HCT116 (cell line): ENCODE results near the gene ZNRF2. TPM values are rescaled to one million over a fixed set of nuclear protein-coding genes. Genes with fewer than 3 reads are reported as not detected.

Experiments used
- ATAC-seq: fragments of 200-7000 bp; cut with Tn5 transposase; 2 replicates; pipeline ENCODE4 v1.9.1; 2020; ENCODE audit warnings: mild to moderate bottlenecking, moderate library complexity
- BruUV-seq: library from RNA; stranded (reverse); fragments of 400-500 nt; replicated peaks from 2 replicates; lab custom pipeline; 2021; lab: Mats Ljungman, UMichigan
- CTCF ChIA-PET: fragments of 300-600 bp; sonication (Branson Sonifier 250); formaldehyde crosslinking; loops from one replicate; lab custom pipeline; 2021; ENCODE audit warnings: antibody characterized with exemption; lab: Charles Lee
- POLR2A ChIA-PET: fragments of 300-600, 350-600 bp; sonication (Branson Sonifier 250); formaldehyde crosslinking; loops from one replicate; lab custom pipeline; 2021; ENCODE audit warnings: antibody characterized with exemption; lab: Charles Lee
- RAD21 ChIA-PET, 2 experiments: fragments of 300-600 bp; sonication (Branson Sonifier 250); formaldehyde crosslinking; loops; one replicate each; lab custom pipeline; 2023; ENCODE audit warnings: low total read pairs in 2 of 2; ENCODE audit not compliant: uncharacterized antibody in 2 of 2, unreplicated experiment in 2 of 2, low non-redundant PET in 1 of 2; lab: Charles Lee
- DNase-seq: peaks from one replicate; pipeline ENCODE4 v3.0.0-alpha.2; 2010; ENCODE audit warnings: low read depth, low spot score
- H2AFZ ChIP-seq: fragments of 200-600 bp; shearing (Covaris generic), sonication (generic); 2 replicates; pipeline ENCODE4 v1.6.1; 2017; ENCODE audit warnings: low read depth, mixed run types, mixed read lengths, antibody characterized with exemption, low read length; ENCODE audit not compliant: poor library complexity, severe bottlenecking
- H3K27ac ChIP-seq: 2 replicates; pipeline ENCODE4 v1.5.1; 2012; ENCODE audit warnings: low read depth, low read length
- H3K27me3 ChIP-seq: fragments of 200-600 bp; sonication (generic); 2 replicates; pipeline ENCODE4 v1.6.1; 2016; ENCODE audit warnings: mixed run types, low read length, mixed read lengths; ENCODE audit not compliant: insufficient read depth
- H3K36me3 ChIP-seq, 2 experiments: fragments of 200-500 bp in 1 of 2; fragments of 200-600 bp in 1 of 2; sonication (Bioruptor generic) in 1 of 2; sonication (generic) in 1 of 2; 2 replicates each; pipeline versions ENCODE4 v1.5.1 to v1.6.1; 2014 to 2016; ENCODE audit warnings: low read length in 2 of 2, inconsistent platforms in 1 of 2, mixed read lengths in 1 of 2, mixed run types in 1 of 2; ENCODE audit not compliant: insufficient read depth in 2 of 2, control insufficient read depth in 1 of 2
- H3K4me1 ChIP-seq, 2 experiments: fragments of 200-600 bp in 1 of 2; sonication (generic) in 1 of 2; 2 replicates each; pipeline versions ENCODE4 v1.5.1 to v1.6.1; 2012 to 2017; ENCODE audit warnings: low read length in 2 of 2, inconsistent platforms in 1 of 2, mild to moderate bottlenecking in 1 of 2, mixed read lengths in 1 of 2, mixed run types in 1 of 2, moderate library complexity in 1 of 2; ENCODE audit not compliant: insufficient read depth in 2 of 2, control insufficient read depth in 1 of 2
- H3K4me2 ChIP-seq: fragments of 200-600 bp; sonication (generic); 2 replicates; pipeline ENCODE4 v1.6.1; 2017; ENCODE audit warnings: mixed run types, low read length, mixed read lengths
- H3K4me3 ChIP-seq, 2 experiments: fragments of 200-600 bp in 1 of 2; sonication (generic) in 1 of 2; replicated peaks in 1 of 2; 2 replicates each; pipeline ENCODE4 v1.5.1; 2011 to 2016; ENCODE audit warnings: low read length in 2 of 2, control low read depth in 1 of 2, low read depth in 1 of 2, mild to moderate bottlenecking in 1 of 2, mixed read lengths in 1 of 2, mixed run types in 1 of 2
- H3K79me2 ChIP-seq: fragments of 200-600 bp; sonication (generic); 2 replicates; pipeline ENCODE4 v1.6.1; 2017; ENCODE audit warnings: mild to moderate bottlenecking, mixed run types, low read length, moderate library complexity, mixed read lengths; ENCODE audit not compliant: insufficient read depth
- H3K9ac ChIP-seq: fragments of 200-600 bp; sonication (generic); 2 replicates; pipeline ENCODE4 v1.6.1; 2016; ENCODE audit warnings: low read length, mixed read lengths
- H3K9me2 ChIP-seq: fragments of 200-600 bp; sonication (generic), shearing (Covaris generic); 2 replicates; pipeline ENCODE4 v1.6.1; 2017; ENCODE audit warnings: mixed run types, mild to moderate bottlenecking, moderate library complexity; ENCODE audit not compliant: insufficient read depth
- H3K9me3 ChIP-seq, 2 experiments: fragments of 200-500 bp in 1 of 2; fragments of 200-600 bp in 1 of 2; sonication (Bioruptor generic) in 1 of 2; sonication (generic) in 1 of 2; 2 replicates each; pipeline ENCODE4 v1.6.1; 2014 to 2017; ENCODE audit warnings: low read length in 2 of 2, mixed read lengths in 2 of 2, inconsistent platforms in 1 of 2, low read depth in 1 of 2, mild to moderate bottlenecking in 1 of 2, mixed run types in 1 of 2, moderate library complexity in 1 of 2; ENCODE audit not compliant: control insufficient read depth in 1 of 2, insufficient read depth in 1 of 2
- H4K20me1 ChIP-seq: fragments of 200-600 bp; sonication (generic), shearing (Covaris generic); 2 replicates; pipeline ENCODE4 v1.6.1; 2017; ENCODE audit warnings: mixed run types, mild to moderate bottlenecking, moderate library complexity; ENCODE audit not compliant: insufficient read depth
- ATF3 ChIP-seq: IDR thresholded peaks from 2 replicates; pipeline ENCODE4 v1.6.1; 2012
- CBX3 ChIP-seq: IDR thresholded peaks from 2 replicates; pipeline ENCODE4 v1.6.1; 2012; ENCODE audit warnings: low read depth
- ELF1 ChIP-seq: IDR thresholded peaks from 2 replicates; pipeline ENCODE4 v1.6.1; 2012; ENCODE audit warnings: low read depth, borderline replicate concordance
- EZH2phosphoT487 ChIP-seq: fragments of 200-600 bp; IDR thresholded peaks from 2 replicates; pipeline ENCODE4 v1.6.1; 2018; ENCODE audit warnings: antibody characterized with exemption, borderline replicate concordance
- JUND ChIP-seq: IDR thresholded peaks from 2 replicates; pipeline ENCODE4 v1.6.1; 2012
- MAX ChIP-seq: IDR thresholded peaks from 2 replicates; pipeline ENCODE4 v1.6.1; 2012
- POLR2A ChIP-seq: IDR thresholded peaks from 2 replicates; pipeline ENCODE4 v1.7.0; 2011; ENCODE audit warnings: borderline replicate concordance; ENCODE audit not compliant: insufficient read depth, insufficient read length; ENCODE audit errors: extremely low read depth
- RAD21 ChIP-seq: IDR thresholded peaks from 2 replicates; pipeline ENCODE4 v1.6.1; 2012; ENCODE audit warnings: low read depth, mild to moderate bottlenecking
- SIN3A ChIP-seq: IDR thresholded peaks from 2 replicates; pipeline ENCODE4 v1.6.1; 2012; ENCODE audit warnings: low read depth
- SP1 ChIP-seq: IDR thresholded peaks from 2 replicates; pipeline ENCODE4 v1.6.1; 2012; ENCODE audit warnings: low read depth
- intact Hi-C: fragments of 100-400 bp; cut with micrococcal nuclease; formaldehyde crosslinking; loops from 2 replicates; pipeline ENCODE4 v1.10.0; 2022
- total RNA-seq: library from RNA; stranded (reverse); gene quantifications from one replicate; pipeline ENCODE4 v1.2.1, GENCODE V29; 2021; ENCODE audit not compliant: unreplicated experiment
- TF ChIP-seq, protein P1 (sequence below), 3 experiments: fragments of 200-600 bp in 1 of 3; sonication (generic) in 1 of 3; IDR thresholded peaks in 2 of 3; conservative IDR thresholded peaks in 1 of 3; 2 replicates each; pipeline ENCODE4 v1.5.1; 2012 to 2017; ENCODE audit warnings: low read depth in 2 of 3, low read length in 2 of 3, antibody characterized with exemption in 1 of 3, borderline replicate concordance in 1 of 3, control low read depth in 1 of 3, mild to moderate bottlenecking in 1 of 3, mixed read lengths in 1 of 3, mixed run types in 1 of 3, moderate library complexity in 1 of 3; ENCODE audit not compliant: insufficient read depth in 1 of 3

The ZNRF2 gene
- total RNA-seq, 1 experiment from 2014 or later: 10.2 TPM

DNA sequence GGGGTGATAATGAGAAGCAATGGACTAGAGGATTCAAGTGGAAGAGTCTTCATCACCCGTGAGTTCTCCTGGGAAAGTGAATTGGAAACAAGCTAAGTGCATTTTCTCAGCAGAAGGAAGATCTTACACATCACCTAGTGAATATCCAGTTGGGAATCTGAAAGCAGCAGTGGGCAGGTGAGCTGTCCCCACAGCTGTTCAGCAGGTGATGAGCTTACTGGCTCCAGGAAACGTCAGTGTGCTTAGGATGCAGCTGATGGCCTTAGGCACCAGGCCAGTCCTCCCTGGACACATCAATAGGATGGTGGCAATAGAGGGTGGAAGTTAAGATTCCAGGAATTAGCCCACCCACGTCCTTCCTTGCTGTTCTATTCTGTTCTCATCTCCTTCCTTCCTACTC is 127.5 kb downstream of the ZNRF2 start:
- no peak overlapping the region for H3K4me2 ChIP-seq
- ChIA-PET RAD21 (no interaction called here), POLR2A (no interaction called here), CTCF (interaction anchor here (1.2 to 1.5 kb wide), 3 partner anchors 9 to 186 kb away, joined by 3 to 6 read pairs (median 3); no protein-coding TSS in a partner anchor)
- H3K27ac ChIP-seq: no peak overlapping the region
- no peaks in the 10 kb centered on the region for H3K36me3 ChIP-seq
- DNase-seq (no peak), ATAC-seq (no peak)
- intact Hi-C loops: loop anchor here (5.0 to 10.0 kb wide), 2 partner anchors 350 to 467 kb away; no protein-coding TSS in a partner anchor
- no peaks in the 10 kb centered on the region for H3K9me2 ChIP-seq
- BruUV-seq: no TSS peak
- H3K79me2 ChIP-seq: no peaks in the 10 kb centered on the region
- no peaks in the 10 kb centered on the region; a peak in 1 of 4 replicates for H3K4me1 ChIP-seq
- H3K9me3 ChIP-seq: peaks cover 0 to 5% of the 10 kb centered on the region in 2 experiments; a peak in 1 of 4 replicates
- no peaks in the 10 kb centered on the region for H4K20me1 ChIP-seq
- no peak overlapping the region for H3K9ac ChIP-seq
- TF ChIP-seq ELF1: no peak
- no peak for TF ChIP-seq MAX
- TF ChIP-seq EZH2phosphoT487: no peak
- no peak for TF ChIP-seq POLR2A
- TF ChIP-seq ATF3: no peak
- TF ChIP-seq SIN3A: no peak
- TF ChIP-seq SP1: no peak
- no peak for TF ChIP-seq CBX3
- TF ChIP-seq JUND: no peak
- no peak overlapping the region for H3K4me3 ChIP-seq
- no peaks in the 10 kb centered on the region for H3K27me3 ChIP-seq
- no peak overlapping the region for H2AFZ ChIP-seq

DNA sequence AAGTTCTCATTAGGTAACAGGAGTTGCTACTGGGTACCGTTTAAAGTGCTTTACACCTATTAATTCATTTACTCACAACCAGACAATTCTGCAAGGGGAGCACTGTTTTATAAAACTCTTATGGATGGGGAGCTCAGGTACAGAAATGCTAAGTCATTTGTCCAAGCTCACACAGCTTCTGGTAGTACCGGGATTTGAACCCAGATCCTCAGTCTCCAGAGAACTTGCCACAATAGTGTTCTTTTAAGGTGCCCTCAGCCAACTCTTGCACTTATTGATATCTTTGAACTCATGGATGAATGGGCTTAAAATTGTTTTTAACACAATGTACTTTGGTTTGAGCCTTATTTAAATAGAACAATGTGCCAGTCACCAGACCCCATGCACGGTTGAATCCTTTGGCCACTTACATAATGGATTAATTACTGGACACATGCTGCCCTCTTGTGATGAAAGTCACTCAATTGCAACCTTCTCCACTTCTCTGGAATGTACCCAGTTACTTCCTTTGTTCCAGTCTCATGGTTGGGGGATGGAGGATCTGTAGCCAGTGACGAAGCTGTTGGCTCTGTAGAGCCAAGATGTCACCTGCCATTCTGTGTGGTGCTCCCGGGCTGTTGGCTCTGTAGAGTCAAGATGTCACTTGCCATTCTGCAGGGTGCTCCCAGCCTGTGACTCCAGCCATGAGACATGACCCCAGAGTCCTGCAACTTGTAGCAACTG is 128.5 kb downstream of the ZNRF2 start:
- Histone ChIP-seq H4K20me1 (no peaks in the 10 kb centered on the region), H3K36me3 (no peaks in the 10 kb centered on the region), H3K9me2 (no peaks in the 10 kb centered on the region), H3K27ac (no peak overlapping the region), H3K4me2 (no peak overlapping the region), H2AFZ (no peak overlapping the region), H3K4me3 (no peak overlapping the region), H3K4me1 (no peaks in the 10 kb centered on the region; a peak in 1 of 4 replicates), H3K9me3 (peaks cover 0 to 5% of the 10 kb centered on the region in 2 experiments; a peak in 1 of 4 replicates), H3K27me3 (no peaks in the 10 kb centered on the region), H3K9ac (no peak overlapping the region), H3K79me2 (no peaks in the 10 kb centered on the region)
- TF ChIP-seq CBX3 (no peak), RAD21 (peak; percentile 90)
- TF ChIP-seq, protein P1, sequence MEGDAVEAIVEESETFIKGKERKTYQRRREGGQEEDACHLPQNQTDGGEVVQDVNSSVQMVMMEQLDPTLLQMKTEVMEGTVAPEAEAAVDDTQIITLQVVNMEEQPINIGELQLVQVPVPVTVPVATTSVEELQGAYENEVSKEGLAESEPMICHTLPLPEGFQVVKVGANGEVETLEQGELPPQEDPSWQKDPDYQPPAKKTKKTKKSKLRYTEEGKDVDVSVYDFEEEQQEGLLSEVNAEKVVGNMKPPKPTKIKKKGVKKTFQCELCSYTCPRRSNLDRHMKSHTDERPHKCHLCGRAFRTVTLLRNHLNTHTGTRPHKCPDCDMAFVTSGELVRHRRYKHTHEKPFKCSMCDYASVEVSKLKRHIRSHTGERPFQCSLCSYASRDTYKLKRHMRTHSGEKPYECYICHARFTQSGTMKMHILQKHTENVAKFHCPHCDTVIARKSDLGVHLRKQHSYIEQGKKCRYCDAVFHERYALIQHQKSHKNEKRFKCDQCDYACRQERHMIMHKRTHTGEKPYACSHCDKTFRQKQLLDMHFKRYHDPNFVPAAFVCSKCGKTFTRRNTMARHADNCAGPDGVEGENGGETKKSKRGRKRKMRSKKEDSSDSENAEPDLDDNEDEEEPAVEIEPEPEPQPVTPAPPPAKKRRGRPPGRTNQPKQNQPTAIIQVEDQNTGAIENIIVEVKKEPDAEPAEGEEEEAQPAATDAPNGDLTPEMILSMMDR (IDR thresholded peaks at IDR 0.05 in 2 of 3, conservative IDR thresholded peaks at IDR 0.05 in 1 of 3; ENCODE audit: borderline replicate concordance in 1 of 3, insufficient read depth in 1 of 3, low read depth in 2 of 3, low read length in 2 of 3): peak; percentile 34 to 77 (median 66); a peak in 5 of 6 replicates
- BruUV-seq: no TSS peak
- DNase-seq: peak; percentile 68
- intact Hi-C loops: loop anchor here (1.0 to 10.0 kb wide), 6 partner anchors 137 to 468 kb away; no protein-coding TSS in a partner anchor
- CTCF ChIA-PET: interaction anchor here (0.6 to 1.5 kb wide), 6 partner anchors 10 to 248 kb away, joined by 3 to 6 read pairs (median 3); no protein-coding TSS in a partner anchor
- RAD21 ChIA-PET: interaction anchor here (0.6 to 1.3 kb wide), 2 partner anchors 69 to 137 kb away, joined by 4 read pairs; no protein-coding TSS in a partner anchor
- peak; percentile 97 for ATAC-seq
- POLR2A ChIA-PET: no interaction called here
